ENCODE results near the gene TNIK. TPM values are rescaled to one million over a fixed set of nuclear protein-coding genes. Genes with fewer than 3 reads are reported as not detected.

TNIK gene
- total and polyA plus RNA-seq, 5 experiments from 2014 or later, result 13.2 to 50.0 (median 16.1) TPM

DNA sequence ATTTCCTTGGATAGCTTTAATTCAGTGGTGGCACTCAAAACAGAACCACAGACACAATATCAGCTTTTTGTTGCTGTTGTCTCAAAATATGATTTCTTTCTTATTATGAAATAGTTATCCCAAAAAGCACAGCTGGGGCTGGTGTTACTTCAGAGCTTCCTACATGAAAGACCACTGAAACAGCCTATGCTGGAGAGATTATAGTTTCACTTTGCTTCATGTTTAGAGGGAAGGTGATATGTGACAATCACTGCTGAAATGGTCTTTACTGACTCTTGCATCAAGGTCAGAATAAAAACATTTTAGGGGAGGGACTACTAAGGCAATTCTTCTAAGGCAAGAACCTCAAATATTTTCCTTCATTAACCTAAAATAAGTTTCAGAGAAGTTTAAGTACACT, 190.7 kb downstream of the TNIK start:
- POLR2A ChIA-PET, result interaction anchor here (0.5 to 3.2 kb wide), 4 partner anchors 9 to 870 kb away, joined by 3 to 14 read pairs (median 4); no protein-coding TSS in a partner anchor
- peaks cover 0 to 3% (median 0%) of the 10 kb centered on the region in 9 donors for H3K9me3 Mint-ChIP-seq
- peak; percentile 77 to 83 for ATAC-seq
- H3K27ac Mint-ChIP-seq, result peak overlapping the region; percentile 23 to 87 (median 74)
- H3K36me3 Mint-ChIP-seq, result peaks cover 0 to 3% (median 0%) of the 10 kb centered on the region in 3 donors
- H3K4me1 Mint-ChIP-seq, result peaks cover 36 to 88% (median 78%) of the 10 kb centered on the region in 4 donors
- peak in 2 of 10 donors; percentile 41 to 45 for DNase-seq
- H3K27me3 Mint-ChIP-seq, result no peaks in the 10 kb centered on the region
- peak overlapping the region in 9 of 10 donors; percentile 26 to 71 (median 52) for H3K4me3 Mint-ChIP-seq

DNA sequence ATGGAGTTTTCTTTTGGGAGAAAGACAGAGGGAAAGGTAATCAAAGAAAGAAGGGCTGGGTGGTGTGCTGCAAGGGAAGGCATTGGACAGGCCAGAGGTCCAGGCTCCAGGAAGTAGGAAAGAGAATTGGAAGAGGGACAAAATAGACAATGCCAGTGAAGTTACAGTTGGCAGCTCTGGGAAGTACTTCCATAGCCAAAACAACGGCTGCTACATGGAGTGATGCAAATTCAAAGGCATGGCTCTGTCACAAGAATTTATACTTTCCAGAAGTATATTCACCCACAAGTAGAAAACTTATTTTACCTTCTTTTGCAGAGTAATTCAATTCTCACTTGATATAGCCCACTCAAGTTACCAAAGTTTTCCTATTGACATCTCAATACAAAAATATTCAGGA, 191.5 kb downstream of the TNIK start:
- peak overlapping the region in 8 of 10 donors; percentile 26 to 86 (median 79) for H3K27ac Mint-ChIP-seq
- H3K36me3 Mint-ChIP-seq, result peaks cover 0 to 3% (median 0%) of the 10 kb centered on the region in 3 donors
- peak overlapping the region in 6 of 10 donors; percentile 8 to 58 (median 23) for H3K4me3 Mint-ChIP-seq
- H3K4me1 Mint-ChIP-seq, result peaks cover 34 to 79% (median 75%) of the 10 kb centered on the region in 4 donors
- ATAC-seq (no peak), DNase-seq (no peak)
- POLR2A ChIA-PET, result interaction anchor here (1.2 to 3.2 kb wide), 2 partner anchors 10 to 13 kb away, joined by 4 to 14 read pairs; no protein-coding TSS in a partner anchor
- H3K9me3 Mint-ChIP-seq, result peaks cover 0 to 3% (median 0%) of the 10 kb centered on the region in 9 donors
- no peaks in the 10 kb centered on the region for H3K27me3 Mint-ChIP-seq

DNA sequence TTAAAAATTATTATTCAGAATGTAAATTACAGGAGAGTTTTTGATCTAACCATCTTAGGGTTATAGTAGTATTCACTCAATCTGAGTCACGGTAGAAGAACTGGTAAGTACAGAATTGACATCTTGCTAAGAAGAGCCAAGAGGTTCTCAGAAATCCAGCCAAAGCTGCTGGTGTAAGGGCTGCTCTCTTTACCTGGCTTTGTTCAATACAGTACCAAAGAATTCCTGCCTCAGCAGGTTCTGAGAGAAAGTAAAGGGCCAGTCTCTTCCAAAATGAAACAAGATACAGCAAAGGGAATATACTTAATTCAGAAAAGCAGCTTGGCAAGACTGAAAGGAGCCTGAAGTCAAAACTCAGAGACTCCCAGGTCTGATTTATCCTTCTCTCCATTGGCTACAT, 193.1 kb downstream of the TNIK start:
- H3K36me3 Mint-ChIP-seq, result no peaks in the 10 kb centered on the region
- no peak for DNase-seq
- H3K4me3 Mint-ChIP-seq, result peak overlapping the region in 7 of 10 donors; percentile 11 to 69 (median 52)
- H3K4me1 Mint-ChIP-seq, result peaks cover 45 to 84% (median 79%) of the 10 kb centered on the region in 4 donors
- no peak for ATAC-seq
- H3K9me3 Mint-ChIP-seq, result peaks cover 0 to 3% (median 0%) of the 10 kb centered on the region in 9 donors
- H3K27ac Mint-ChIP-seq, result peak overlapping the region in 9 of 10 donors; percentile 7 to 90 (median 75)
- POLR2A ChIA-PET, result interaction anchor here (0.6 kb wide), 2 partner anchors 21 to 25 kb away, joined by 3 to 4 read pairs; no protein-coding TSS in a partner anchor
- no peaks in the 10 kb centered on the region for H3K27me3 Mint-ChIP-seq

DNA sequence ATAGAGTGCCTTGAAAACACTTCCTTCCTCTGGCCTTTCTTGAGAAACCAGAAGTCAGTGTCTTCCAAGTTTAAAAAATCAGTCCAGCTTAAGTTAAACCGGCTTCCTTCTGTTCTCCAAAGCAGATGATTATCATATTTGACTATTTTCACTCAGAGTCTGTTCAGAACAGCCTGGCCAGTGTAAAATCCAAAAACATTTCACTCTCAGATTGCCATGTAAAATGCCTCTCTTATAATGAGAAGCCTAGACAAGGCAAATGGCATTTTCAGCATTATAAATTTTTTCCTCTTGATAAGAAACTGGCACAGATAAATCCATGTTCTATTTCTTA, 193.5 kb downstream of the TNIK start:
- POLR2A ChIA-PET, result interaction anchor here (0.6 kb wide), 1 partner anchor 26 kb away, joined by 4 read pairs; no protein-coding TSS in a partner anchor
- H3K9me3 Mint-ChIP-seq, result peaks cover 0 to 3% (median 0%) of the 10 kb centered on the region in 9 donors
- DNase-seq, result no peak
- no peak for ATAC-seq
- peaks cover 45 to 88% (median 81%) of the 10 kb centered on the region in 4 donors for H3K4me1 Mint-ChIP-seq
- H3K36me3 Mint-ChIP-seq, result no peaks in the 10 kb centered on the region
- H3K27me3 Mint-ChIP-seq, result no peaks in the 10 kb centered on the region
- peak overlapping the region in 7 of 10 donors; percentile 27 to 69 (median 52) for H3K4me3 Mint-ChIP-seq
- peak overlapping the region in 7 of 10 donors; percentile 70 to 90 (median 75) for H3K27ac Mint-ChIP-seq

DNA sequence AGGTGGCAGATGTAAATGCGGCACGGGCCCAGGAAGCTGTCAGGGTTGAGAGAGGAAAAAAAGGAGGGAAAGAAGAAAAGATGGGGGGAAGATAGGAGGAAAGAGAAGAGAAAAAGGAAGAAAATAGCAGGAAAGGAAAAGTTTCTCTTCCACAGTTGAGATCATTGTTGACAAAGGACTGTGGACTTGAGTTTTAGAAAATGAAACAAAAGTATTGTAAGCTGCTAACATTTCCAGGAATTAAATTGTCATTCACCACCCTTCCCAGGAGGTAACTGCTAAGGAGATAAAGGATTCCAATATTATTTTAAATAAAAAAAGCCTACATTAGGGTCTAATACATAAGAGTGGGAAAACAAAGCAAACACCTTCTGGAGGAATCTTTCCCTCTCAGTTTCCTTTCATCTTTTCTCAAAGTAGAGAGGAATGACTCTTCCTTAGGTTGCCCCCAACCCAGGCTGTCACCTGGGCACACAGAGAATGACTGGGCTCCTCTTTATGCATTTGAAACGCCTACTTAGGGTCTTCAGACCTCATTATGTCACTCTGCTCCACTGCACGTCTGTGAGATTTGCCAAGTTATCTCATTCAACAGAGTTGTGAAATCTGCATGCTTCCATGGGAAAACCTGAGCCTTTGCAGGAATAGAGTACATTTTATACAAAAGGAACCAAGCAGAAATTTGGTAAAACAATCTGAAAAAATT, 194.0 kb downstream of the TNIK start:
- no peaks in the 10 kb centered on the region for H3K27me3 Mint-ChIP-seq
- POLR2A ChIA-PET, result no interaction called here
- H3K4me3 Mint-ChIP-seq, result peak overlapping the region in 6 of 10 donors; percentile 48 to 69 (median 51)
- DNase-seq (no peak), ATAC-seq (no peak)
- H3K27ac Mint-ChIP-seq, result peak overlapping the region in 9 of 10 donors; percentile 50 to 92 (median 72)
- no peaks in the 10 kb centered on the region for H3K36me3 Mint-ChIP-seq
- H3K9me3 Mint-ChIP-seq, result peaks cover 0 to 3% (median 0%) of the 10 kb centered on the region in 9 donors
- peaks cover 48 to 89% (median 84%) of the 10 kb centered on the region in 4 donors for H3K4me1 Mint-ChIP-seq

DNA sequence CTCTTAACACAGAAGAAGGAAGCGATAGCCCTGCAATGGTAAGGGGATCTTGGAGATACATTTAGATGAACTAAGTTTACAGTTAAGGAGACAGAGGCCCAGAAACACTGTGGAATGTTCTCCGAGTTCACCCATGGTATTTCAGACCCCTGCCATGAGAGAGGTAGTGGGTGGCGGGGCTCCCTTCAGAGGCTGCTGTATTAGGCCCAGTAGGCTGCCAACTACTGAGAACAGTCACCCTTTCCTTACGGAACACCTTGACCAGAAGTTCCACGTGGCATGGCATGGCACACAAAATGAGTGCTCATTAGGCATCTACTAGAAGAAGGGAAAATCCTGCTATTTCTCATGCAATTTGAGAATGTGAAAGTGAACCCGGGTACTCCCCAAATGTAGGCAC, 195.4 kb downstream of the TNIK start:
- Mint-ChIP-seq H3K27ac (no peak overlapping the region), H3K9me3 (peaks cover 0 to 3% (median 0%) of the 10 kb centered on the region in 9 donors), H3K27me3 (no peaks in the 10 kb centered on the region), H3K4me1 (peaks cover 45 to 86% (median 83%) of the 10 kb centered on the region in 4 donors), H3K36me3 (peaks cover 0 to 2% (median 0%) of the 10 kb centered on the region in 3 donors), H3K4me3 (no peak overlapping the region)
- DNase-seq (no peak), ATAC-seq (no peak)
- POLR2A ChIA-PET, result no interaction called here

DNA sequence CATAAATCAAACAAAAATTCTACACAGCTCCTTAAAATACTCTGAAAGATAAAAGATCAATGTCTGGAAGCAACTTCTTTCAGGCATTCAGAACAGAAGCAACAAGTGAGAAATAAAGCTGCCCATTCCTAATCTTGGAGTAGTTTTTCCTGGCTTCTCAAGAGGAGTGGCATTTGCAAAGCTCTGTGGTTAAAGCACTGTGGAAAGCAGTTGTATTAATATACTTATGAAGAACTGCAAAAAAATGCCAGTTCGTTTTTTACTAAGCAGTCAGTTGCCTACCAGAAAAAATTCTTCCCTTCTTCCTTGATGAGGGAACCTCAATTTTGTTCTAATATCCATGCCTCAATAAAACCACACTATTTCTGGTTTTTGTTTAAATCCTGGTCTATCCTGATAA, 197.8 kb downstream of the TNIK start:
- ATAC-seq (no peak), DNase-seq (no peak)
- Mint-ChIP-seq H3K4me3 (no peak overlapping the region), H3K4me1 (peaks cover 39 to 88% (median 80%) of the 10 kb centered on the region in 4 donors), H3K27ac (peak overlapping the region in 4 of 10 donors; percentile 16 to 66 (median 38)), H3K36me3 (peaks cover 0 to 6% (median 0%) of the 10 kb centered on the region in 3 donors), H3K27me3 (no peaks in the 10 kb centered on the region), H3K9me3 (peaks cover 0 to 11% (median 0%) of the 10 kb centered on the region in 9 donors)
- POLR2A ChIA-PET, result interaction anchor here (1.2 kb wide), 1 partner anchor 11 kb away, joined by 3 read pairs; no protein-coding TSS in a partner anchor

DNA sequence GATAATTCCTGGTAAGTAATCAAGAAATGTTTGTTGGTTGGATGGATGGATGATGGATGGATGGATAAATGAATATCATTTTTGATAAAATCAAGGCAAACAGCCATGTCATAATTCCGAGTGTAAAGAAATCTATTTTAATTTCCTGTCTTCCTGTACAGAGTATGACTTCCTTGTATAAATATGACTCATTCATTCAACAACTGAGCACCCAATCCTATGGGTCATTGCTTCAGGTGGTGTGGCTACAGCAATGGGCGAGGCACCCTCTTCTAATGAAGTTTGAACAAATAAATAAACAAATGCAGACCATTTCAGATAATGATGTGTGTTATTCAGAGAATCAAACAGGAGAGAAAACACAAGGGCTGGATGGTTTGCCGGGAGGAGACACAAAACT, 198.7 kb downstream of the TNIK start:
- no peak for ATAC-seq
- Mint-ChIP-seq H3K27me3 (no peaks in the 10 kb centered on the region), H3K4me3 (peak overlapping the region in 4 of 10 donors; percentile 0 to 43 (median 21)), H3K9me3 (peaks cover 0 to 11% (median 0%) of the 10 kb centered on the region in 9 donors), H3K27ac (peak overlapping the region in 7 of 10 donors; percentile 22 to 71 (median 58)), H3K4me1 (peaks cover 41 to 88% (median 81%) of the 10 kb centered on the region in 4 donors), H3K36me3 (peaks cover 0 to 9% (median 0%) of the 10 kb centered on the region in 3 donors)
- POLR2A ChIA-PET, result no interaction called here
- DNase-seq, result no peak

DNA sequence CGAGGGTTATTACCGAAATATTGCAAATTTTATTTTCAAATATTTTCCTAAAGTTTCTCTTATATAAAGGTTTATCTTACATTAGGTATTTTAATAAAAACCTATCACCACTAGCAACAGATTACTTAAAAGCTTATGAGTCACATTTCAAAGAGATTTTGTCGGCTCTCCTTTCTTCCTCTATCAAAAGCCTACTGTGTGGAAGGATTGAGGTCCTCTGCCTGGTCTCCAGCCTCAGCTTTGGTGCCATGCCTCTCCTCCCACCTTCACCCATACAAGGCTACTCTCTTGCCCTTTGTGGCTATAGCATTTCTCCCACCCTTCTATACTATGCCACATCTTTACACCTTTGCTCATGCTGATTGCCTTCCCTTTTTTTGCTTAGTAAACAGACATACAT, 199.3 kb downstream of the TNIK start:
- Mint-ChIP-seq H3K27me3 (no peaks in the 10 kb centered on the region), H3K27ac (peak overlapping the region in 4 of 10 donors; percentile 53 to 71 (median 63))
- POLR2A ChIA-PET, result interaction anchor here (1.6 to 1.8 kb wide), 2 partner anchors 9 to 11 kb away, joined by 4 to 5 read pairs; no protein-coding TSS in a partner anchor

DNA sequence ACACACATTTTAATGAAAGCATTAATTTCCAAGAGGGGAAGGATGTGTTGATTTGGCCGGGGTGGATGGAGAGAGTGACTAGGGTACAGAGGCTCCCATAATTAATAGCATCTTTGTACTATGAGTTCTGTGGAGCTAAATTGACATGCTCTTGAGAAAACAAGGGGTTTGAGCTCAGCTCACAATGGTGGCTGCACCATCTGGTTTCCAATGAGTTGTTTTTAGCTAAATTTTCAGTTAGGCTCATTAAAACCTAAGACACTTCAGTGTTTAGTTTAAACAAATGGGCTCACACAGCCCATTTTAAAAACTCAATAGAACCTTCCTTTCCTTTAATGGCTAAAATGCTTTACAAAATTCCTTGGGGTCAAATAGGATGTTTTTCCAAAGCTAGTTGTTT, 199.7 kb downstream of the TNIK start:
- Mint-ChIP-seq H3K27me3 (no peaks in the 10 kb centered on the region), H3K36me3 (peaks cover 0 to 11% (median 0%) of the 10 kb centered on the region in 3 donors), H3K4me1 (peaks cover 41 to 88% (median 81%) of the 10 kb centered on the region in 4 donors), H3K9me3 (peaks cover 0 to 20% (median 2%) of the 10 kb centered on the region in 9 donors), H3K4me3 (no peak overlapping the region), H3K27ac (peak overlapping the region in 2 of 10 donors; percentile 52 to 71)
- ATAC-seq (no peak), DNase-seq (no peak)
- POLR2A ChIA-PET, result interaction anchor here (1.6 to 1.8 kb wide), 2 partner anchors 9 to 11 kb away, joined by 4 to 5 read pairs; no protein-coding TSS in a partner anchor

More for the DNA sequence above, 199.3 kb downstream of the TNIK start:
- H3K4me3 Mint-ChIP-seq, result peak overlapping the region in 1 of 10 donors; percentile 3
- DNase-seq (no peak), ATAC-seq (no peak)
- peaks cover 0 to 17% (median 2%) of the 10 kb centered on the region in 9 donors for H3K9me3 Mint-ChIP-seq
- H3K36me3 Mint-ChIP-seq, result peaks cover 0 to 9% (median 0%) of the 10 kb centered on the region in 3 donors
- H3K4me1 Mint-ChIP-seq, result peaks cover 41 to 88% (median 81%) of the 10 kb centered on the region in 4 donors

DNA sequence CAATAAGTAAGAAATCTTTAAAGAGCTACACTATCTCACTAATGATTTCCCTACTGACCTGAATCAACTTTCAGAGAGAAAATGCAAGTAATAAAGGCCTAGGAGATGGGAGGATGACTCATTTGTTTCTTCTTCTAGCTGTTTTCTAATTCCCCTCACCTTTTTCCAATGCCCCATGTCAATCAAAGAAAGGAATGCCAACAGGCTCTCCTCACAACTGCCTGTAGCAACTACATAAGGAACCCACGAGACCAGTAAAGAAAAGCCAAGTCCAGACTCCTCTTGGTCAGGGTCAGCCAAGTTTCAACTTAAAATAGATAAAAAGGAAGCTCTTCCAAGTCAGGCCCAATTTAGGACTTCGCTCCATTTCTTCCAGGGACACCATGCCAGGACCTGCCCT, 201.9 kb downstream of the TNIK start:
- DNase-seq (no peak), ATAC-seq (no peak)
- Mint-ChIP-seq H3K4me1 (peaks cover 49 to 96% (median 92%) of the 10 kb centered on the region in 4 donors), H3K4me3 (peak overlapping the region in 2 of 10 donors; percentile 2 to 19), H3K27ac (peak overlapping the region; percentile 5 to 99 (median 96)), H3K27me3 (no peaks in the 10 kb centered on the region), H3K36me3 (peaks cover 0 to 11% (median 0%) of the 10 kb centered on the region in 3 donors), H3K9me3 (peaks cover 0 to 20% (median 2%) of the 10 kb centered on the region in 9 donors)
- POLR2A ChIA-PET, result interaction anchor here (1.1 to 1.3 kb wide), 2 partner anchors 11 to 15 kb away, joined by 4 read pairs; no protein-coding TSS in a partner anchor
